ENCODE data around the gene FMNL2. TPM values are rescaled to one million over a fixed set of nuclear protein-coding genes. Genes with fewer than 3 reads are reported as not detected.

The FMNL2 gene
- total and polyA plus RNA-seq, 10 donors, result 8.8 to 59.3 (median 33.5) TPM

GRCh38 chr2:152598975-152599759 lies 264.2 kb downstream of the FMNL2 start:
- peaks cover 0 to 8% (median 2%) of the 10 kb centered on the region in 6 donors for H3K4me1 ChIP-seq
- H3K36me3 ChIP-seq, result no peaks in the 10 kb centered on the region
- H3K9me3 ChIP-seq, result no peaks in the 10 kb centered on the region
- H3K4me3 ChIP-seq, result no peak overlapping the region
- no peak for DNase-seq
- TF ChIP-seq, protein P1, sequence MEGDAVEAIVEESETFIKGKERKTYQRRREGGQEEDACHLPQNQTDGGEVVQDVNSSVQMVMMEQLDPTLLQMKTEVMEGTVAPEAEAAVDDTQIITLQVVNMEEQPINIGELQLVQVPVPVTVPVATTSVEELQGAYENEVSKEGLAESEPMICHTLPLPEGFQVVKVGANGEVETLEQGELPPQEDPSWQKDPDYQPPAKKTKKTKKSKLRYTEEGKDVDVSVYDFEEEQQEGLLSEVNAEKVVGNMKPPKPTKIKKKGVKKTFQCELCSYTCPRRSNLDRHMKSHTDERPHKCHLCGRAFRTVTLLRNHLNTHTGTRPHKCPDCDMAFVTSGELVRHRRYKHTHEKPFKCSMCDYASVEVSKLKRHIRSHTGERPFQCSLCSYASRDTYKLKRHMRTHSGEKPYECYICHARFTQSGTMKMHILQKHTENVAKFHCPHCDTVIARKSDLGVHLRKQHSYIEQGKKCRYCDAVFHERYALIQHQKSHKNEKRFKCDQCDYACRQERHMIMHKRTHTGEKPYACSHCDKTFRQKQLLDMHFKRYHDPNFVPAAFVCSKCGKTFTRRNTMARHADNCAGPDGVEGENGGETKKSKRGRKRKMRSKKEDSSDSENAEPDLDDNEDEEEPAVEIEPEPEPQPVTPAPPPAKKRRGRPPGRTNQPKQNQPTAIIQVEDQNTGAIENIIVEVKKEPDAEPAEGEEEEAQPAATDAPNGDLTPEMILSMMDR (IDR thresholded peaks at IDR 0.05 in 8 of 11, conservative IDR thresholded peaks at IDR 0.05 in 3 of 11), result no peak
- no peak for TF ChIP-seq POLR2A (IDR thresholded peaks at IDR 0.05)
- no peak for TF ChIP-seq POLR2AphosphoS5 (IDR thresholded peaks at IDR 0.05)
- 92 to 97% (median 94%) methylated on average over 9 of the region's 9 CpGs for WGBS, 5 donors
- intact Hi-C loops (cut with DNase I; ENCODE audit: low total_unique reads), result no loop called here
- H3K27me3 ChIP-seq (replicated peaks in 1 of 7), result no peaks in the 10 kb centered on the region
- H3K27ac ChIP-seq, result no peak overlapping the region

DNA sequence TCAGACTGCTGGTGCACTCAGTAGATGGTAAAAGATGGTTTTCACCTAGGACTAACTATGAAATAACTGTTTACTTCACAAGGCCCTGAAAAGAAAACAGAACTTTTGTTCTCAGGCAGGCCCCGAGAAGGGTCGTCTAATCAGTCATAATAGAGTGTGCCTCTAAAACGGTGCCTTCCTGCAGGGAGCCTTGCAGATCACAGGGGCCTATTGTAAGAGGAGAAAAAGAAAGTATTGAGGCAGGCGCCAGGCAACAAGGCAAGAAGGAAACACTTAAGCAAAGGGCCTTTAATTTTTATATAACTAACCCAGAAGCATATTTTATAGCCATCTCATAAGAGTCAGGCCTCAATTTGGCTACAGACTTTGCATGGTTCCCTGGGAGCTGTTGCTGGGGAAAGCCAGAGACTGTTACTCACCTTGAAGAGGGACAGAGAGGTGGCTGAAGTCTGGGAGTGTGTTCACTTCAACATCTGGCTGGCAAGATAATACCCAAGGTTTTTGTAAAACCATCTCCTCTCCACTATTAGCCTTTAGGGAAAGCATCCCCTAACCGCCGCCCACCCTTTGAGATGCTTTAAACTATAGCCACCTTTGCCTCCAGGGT lies 265.2 kb downstream of the FMNL2 start:
- H3K36me3 ChIP-seq, result no peaks in the 10 kb centered on the region
- WGBS, 5 donors, result 84 to 92% (median 91%) methylated on average over 6 of the region's 6 CpGs
- no peak for TF ChIP-seq POLR2A (IDR thresholded peaks at IDR 0.05)
- TF ChIP-seq, protein P1 (IDR thresholded peaks at IDR 0.05 in 8 of 11, conservative IDR thresholded peaks at IDR 0.05 in 3 of 11), result no peak
- no peak for TF ChIP-seq POLR2AphosphoS5 (IDR thresholded peaks at IDR 0.05)
- no peak for DNase-seq
- H3K4me1 ChIP-seq, result no peaks in the 10 kb centered on the region
- no peaks in the 10 kb centered on the region for H3K9me3 ChIP-seq
- no peak overlapping the region for H3K4me3 ChIP-seq
- H3K27me3 ChIP-seq (replicated peaks in 1 of 7), result no peaks in the 10 kb centered on the region
- H3K27ac ChIP-seq, result no peak overlapping the region
- intact Hi-C loops (cut with DNase I; ENCODE audit: low total_unique reads), result no loop called here

- no peaks in the 10 kb centered on the region for H3K9me3 ChIP-seq
- H3K36me3 ChIP-seq, result no peaks in the 10 kb centered on the region
- H3K27me3 ChIP-seq (replicated peaks in 1 of 7), result no peaks in the 10 kb centered on the region
- 68 to 91% (median 79%) methylated on average over 2 of the region's 2 CpGs for WGBS, 5 donors
- H3K27ac ChIP-seq, result no peak overlapping the region
- H3K4me1 ChIP-seq, result no peaks in the 10 kb centered on the region
- TF ChIP-seq, protein P1 (IDR thresholded peaks at IDR 0.05 in 8 of 11, conservative IDR thresholded peaks at IDR 0.05 in 3 of 11), result no peak
- TF ChIP-seq POLR2A (IDR thresholded peaks at IDR 0.05) (no peak), POLR2AphosphoS5 (IDR thresholded peaks at IDR 0.05) (no peak)
- DNase-seq, result no peak
- no peak overlapping the region for H3K4me3 ChIP-seq
- intact Hi-C loops (cut with DNase I; ENCODE audit: low total_unique reads), result no loop called here
Observed at GRCh38 chr2:152600697-152601096, 265.7 kb downstream of the FMNL2 start.

DNA sequence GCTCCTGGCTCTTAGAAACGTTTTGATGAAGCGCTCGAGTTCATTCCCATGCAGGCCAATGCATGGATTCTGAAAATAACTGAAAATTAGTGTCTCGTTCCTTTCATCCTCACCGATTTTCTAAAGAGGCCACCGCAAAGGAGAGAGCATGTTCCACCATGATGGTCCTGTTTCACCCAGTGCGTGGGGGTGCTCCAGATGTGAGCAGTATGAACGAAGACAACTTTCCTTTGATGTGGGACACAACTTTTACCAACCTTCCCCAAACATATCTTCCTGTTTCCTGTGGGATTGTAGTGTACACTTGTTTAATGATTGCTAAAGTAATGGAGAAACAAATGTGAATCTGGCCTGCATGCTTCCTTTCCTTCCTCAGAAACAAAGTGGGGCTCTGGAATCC lies 267.8 kb downstream of the FMNL2 start:
- H3K9me3 ChIP-seq, result no peaks in the 10 kb centered on the region
- DNase-seq, result no peak
- no peaks in the 10 kb centered on the region for H3K4me1 ChIP-seq
- H3K27me3 ChIP-seq (replicated peaks in 1 of 7), result no peaks in the 10 kb centered on the region
- H3K36me3 ChIP-seq, result no peaks in the 10 kb centered on the region
- 76 to 79% (median 78%) methylated on average over 8 of the region's 8 CpGs for WGBS, 5 donors
- TF ChIP-seq POLR2A (IDR thresholded peaks at IDR 0.05), result no peak
- TF ChIP-seq, protein P1 (IDR thresholded peaks at IDR 0.05 in 8 of 11, conservative IDR thresholded peaks at IDR 0.05 in 3 of 11), result no peak
- no peak for TF ChIP-seq POLR2AphosphoS5 (IDR thresholded peaks at IDR 0.05)
- no peak overlapping the region for H3K27ac ChIP-seq
- H3K4me3 ChIP-seq, result no peak overlapping the region
- intact Hi-C loops (cut with DNase I; ENCODE audit: low total_unique reads), result no loop called here

All from spleen (tissue), 11 donors.